Stimulated activated naive CD4-positive, alpha-beta T cell (primary cell): ENCODE measurements around the gene CCDC57.
"Not testable (repeated sequence)": the region's sequence is repeated elsewhere in the genome, so short reads cannot be mapped to it uniquely, and the experiment has no call there.

ENCODE experiments used
- DNase-seq, 6 experiments: peaks; one replicate each; lab custom pipeline; 2025; lab: John Stamatoyannopoulos, UW

Gene CCDC57

GRCh38 chr17:82201498-82201910 lies 11.1 kb downstream of the CCDC57 start:
- DNase-seq = peak in 4 of 6 experiments; percentile 13 to 54 (median 39)

- DNase-seq = peak; percentile 47 to 91 (median 68)
These were observed 11.7 kb downstream of the CCDC57 start for GRCh38 chr17:82200743-82201497.

GRCh38 chr17:82200135-82200534 lies 12.5 kb downstream of the CCDC57 start:
- DNase-seq = no peak

- no peak for DNase-seq
These were observed 13.1 kb downstream of the CCDC57 start for GRCh38 chr17:82199496-82199895.

- no peak for DNase-seq
These were observed 14.6 kb downstream of the CCDC57 start for GRCh38 chr17:82198092-82198491.

GRCh38 chr17:82195675-82196672 lies 16.7 kb downstream of the CCDC57 start:
- DNase-seq = no peak

- DNase-seq = no peak
These were observed 17.9 kb downstream of the CCDC57 start for GRCh38 chr17:82194765-82195164.

- no peak for DNase-seq
These were observed 19.0 kb downstream of the CCDC57 start for GRCh38 chr17:82193520-82194220.

GRCh38 chr17:82193050-82193449 lies 19.6 kb downstream of the CCDC57 start:
- not testable (repeated sequence) for DNase-seq

GRCh38 chr17:82188001-82188961 lies 24.4 kb downstream of the CCDC57 start:
- DNase-seq = no peak

- DNase-seq = no peak
These were observed 25.1 kb downstream of the CCDC57 start for GRCh38 chr17:82187500-82187899.

- no peak for DNase-seq
These were observed 26.4 kb downstream of the CCDC57 start for GRCh38 chr17:82186221-82186620.

GRCh38 chr17:82184761-82185160 lies 27.9 kb downstream of the CCDC57 start:
- no peak for DNase-seq

- no peak for DNase-seq
These were observed 31.7 kb downstream of the CCDC57 start for GRCh38 chr17:82180776-82181528.

GRCh38 chr17:82179946-82180475 lies 32.6 kb downstream of the CCDC57 start:
- DNase-seq = no peak

GRCh38 chr17:82179412-82179811 lies 33.2 kb downstream of the CCDC57 start:
- DNase-seq = no peak

- DNase-seq = no peak
These were observed 34.0 kb downstream of the CCDC57 start for GRCh38 chr17:82178499-82179261.

GRCh38 chr17:82177761-82178498 lies 34.7 kb downstream of the CCDC57 start:
- no peak for DNase-seq
